Thyroid gland (tissue), 4 donors: ENCODE data around the gene UNC13A.
"Not testable (repeated sequence)": the region's sequence is repeated elsewhere in the genome, so short reads cannot be mapped to it uniquely, and the experiment has no call there.

ENCODE experiments used
- POLR2A ChIP-seq, 2 donors: fragments of 450-650 bp; IDR thresholded peaks; one replicate each; pipeline ENCODE4 v1.6.1; 2017; ENCODE audit warnings: antibody characterized with exemption in 2 of 2, mild to moderate bottlenecking in 2 of 2, moderate library complexity in 1 of 2
- TF ChIP-seq, protein P1 (sequence below), 6 experiments: fragments of 200-600 bp in 3 of 6; fragments of 450-650 bp in 3 of 6; sonication (generic) in 3 of 6; IDR thresholded peaks; one replicate each; pipeline ENCODE4 v1.5.1; 2016 to 2019; ENCODE audit warnings: antibody characterized with exemption in 6 of 6, mild to moderate bottlenecking in 2 of 6, inconsistent platforms in 1 of 6, moderate library complexity in 1 of 6

DNA sequence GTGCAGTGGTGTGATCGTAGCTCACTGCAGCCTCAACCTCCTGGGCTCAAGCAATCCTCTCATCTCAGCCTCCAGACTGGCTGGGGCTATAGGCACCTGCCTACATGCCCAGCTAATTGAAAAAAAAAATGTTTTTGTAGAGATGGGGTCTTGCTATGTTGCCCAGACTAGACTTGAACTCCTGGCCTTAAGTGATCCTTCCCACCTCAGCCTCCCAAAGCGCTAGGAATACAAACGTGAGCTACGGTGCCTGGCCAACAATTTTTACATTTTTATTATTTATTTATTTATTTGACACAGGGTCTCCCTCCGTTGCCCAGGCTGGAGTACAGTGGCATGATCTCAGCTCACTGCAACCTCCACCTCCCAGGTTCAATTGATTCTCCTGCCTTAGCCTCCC lies 117.9 kb downstream of the UNC13A start:
- not testable (repeated sequence) for TF ChIP-seq POLR2A (IDR thresholded peaks at IDR 0.05)
- TF ChIP-seq, protein P1, sequence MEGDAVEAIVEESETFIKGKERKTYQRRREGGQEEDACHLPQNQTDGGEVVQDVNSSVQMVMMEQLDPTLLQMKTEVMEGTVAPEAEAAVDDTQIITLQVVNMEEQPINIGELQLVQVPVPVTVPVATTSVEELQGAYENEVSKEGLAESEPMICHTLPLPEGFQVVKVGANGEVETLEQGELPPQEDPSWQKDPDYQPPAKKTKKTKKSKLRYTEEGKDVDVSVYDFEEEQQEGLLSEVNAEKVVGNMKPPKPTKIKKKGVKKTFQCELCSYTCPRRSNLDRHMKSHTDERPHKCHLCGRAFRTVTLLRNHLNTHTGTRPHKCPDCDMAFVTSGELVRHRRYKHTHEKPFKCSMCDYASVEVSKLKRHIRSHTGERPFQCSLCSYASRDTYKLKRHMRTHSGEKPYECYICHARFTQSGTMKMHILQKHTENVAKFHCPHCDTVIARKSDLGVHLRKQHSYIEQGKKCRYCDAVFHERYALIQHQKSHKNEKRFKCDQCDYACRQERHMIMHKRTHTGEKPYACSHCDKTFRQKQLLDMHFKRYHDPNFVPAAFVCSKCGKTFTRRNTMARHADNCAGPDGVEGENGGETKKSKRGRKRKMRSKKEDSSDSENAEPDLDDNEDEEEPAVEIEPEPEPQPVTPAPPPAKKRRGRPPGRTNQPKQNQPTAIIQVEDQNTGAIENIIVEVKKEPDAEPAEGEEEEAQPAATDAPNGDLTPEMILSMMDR (IDR thresholded peaks at IDR 0.05) = not testable (repeated sequence)
